Activated CD8-positive, alpha-beta memory T cell treated with anti-CD3 and anti-CD28 coated beads for 36 hours (primary cell): ENCODE results near the gene PRUNE1. TPM values are rescaled to one million over a fixed set of nuclear protein-coding genes. Genes with fewer than 3 reads are reported as not detected.

ENCODE experiments used
- CTCF ChIA-PET: fragments of 350-600 bp; sonication (Branson Sonifier 250); formaldehyde crosslinking; loops from one replicate; lab custom pipeline; 2021; ENCODE audit warnings: antibody characterized with exemption; lab: Charles Lee
- POLR2A ChIA-PET: fragments of 350-600 bp; sonication (Branson Sonifier 250); formaldehyde crosslinking; loops from one replicate; lab custom pipeline; 2021; ENCODE audit warnings: antibody characterized with exemption; lab: Charles Lee
- total RNA-seq, 2 experiments: library from RNA; stranded (reverse); gene quantifications; one replicate each; pipeline ENCODE4 v1.2.3, GENCODE V29; 2021

The PRUNE1 gene
- total RNA-seq, 2 experiments from 2014 or later, result 14.5 to 14.9 TPM

GRCh38 chr1:151024540-151025146 lies 16.4 kb downstream of the PRUNE1 start:
- POLR2A ChIA-PET, result no interaction called here
- CTCF ChIA-PET, result interaction anchor here (0.7 to 1.9 kb wide), 16 partner anchors 10 to 140 kb away, joined by 3 to 12 read pairs (median 4); partner anchors contain the start of genes C1orf56, CDC42SE1, GABPB2 and MINDY1

GRCh38 chr1:151026460-151026859 lies 18.2 kb downstream of the PRUNE1 start:
- POLR2A ChIA-PET, result no interaction called here

DNA sequence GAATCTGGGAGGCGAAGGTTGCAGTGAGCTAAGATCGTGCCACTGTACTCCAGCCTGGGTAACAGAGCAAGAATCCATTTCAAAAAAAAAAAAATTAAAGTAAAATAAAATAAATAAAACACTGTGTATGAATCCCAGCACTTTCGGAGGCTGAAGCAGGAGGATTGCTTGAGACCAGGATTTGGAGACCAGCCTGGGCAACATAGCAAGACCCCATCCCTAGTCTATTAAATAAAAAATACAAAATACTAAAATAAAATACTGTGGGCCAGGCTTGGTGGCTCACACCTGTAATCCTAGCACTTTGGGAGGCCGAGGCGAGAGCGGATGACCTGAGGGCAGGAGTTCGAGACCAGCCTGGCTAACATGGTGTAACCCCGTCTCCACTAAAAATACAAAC lies 23.9 kb downstream of the PRUNE1 start:
- ChIA-PET CTCF (no interaction called here), POLR2A (no interaction called here)

More at GRCh38 chr1:151026460-151026859, 18.2 kb downstream of the PRUNE1 start:
- CTCF ChIA-PET, result no interaction called here

DNA sequence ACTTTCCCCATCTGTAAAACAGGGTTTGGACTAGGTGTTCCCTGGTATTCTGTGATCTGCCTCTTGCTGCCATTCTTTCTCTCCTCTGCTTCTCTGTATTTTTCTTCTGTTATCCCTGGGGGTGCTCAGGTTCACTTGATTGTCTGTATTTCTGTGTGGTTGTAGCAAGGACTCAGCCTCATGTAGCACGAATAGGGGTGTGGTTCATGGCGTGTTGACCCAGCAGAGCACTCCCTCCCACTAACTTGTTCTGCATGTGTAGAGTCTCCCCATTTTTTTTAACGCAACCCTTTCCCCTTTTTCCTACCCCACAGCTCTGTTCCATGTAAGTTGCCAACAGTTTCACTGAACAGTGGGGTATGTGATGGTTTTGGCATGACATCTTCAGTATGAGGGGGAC lies 26.9 kb downstream of the PRUNE1 start:
- POLR2A ChIA-PET, result no interaction called here
- CTCF ChIA-PET, result interaction anchor here (1.3 kb wide), 1 partner anchor 10 kb away, joined by 4 read pairs; no protein-coding TSS in a partner anchor

GRCh38 chr1:151036356-151036755 lies 28.1 kb downstream of the PRUNE1 start, which contains the start of gene BNIPL:
Gene BNIPL (plus strand): TSS chr1:151036586. CDS start chr1:151036726, 140 bp downstream.
- POLR2A ChIA-PET, result no interaction called here
- CTCF ChIA-PET, result interaction anchor here (1.2 kb wide), 1 partner anchor 12 kb away, joined by 3 read pairs; no protein-coding TSS in a partner anchor

DNA sequence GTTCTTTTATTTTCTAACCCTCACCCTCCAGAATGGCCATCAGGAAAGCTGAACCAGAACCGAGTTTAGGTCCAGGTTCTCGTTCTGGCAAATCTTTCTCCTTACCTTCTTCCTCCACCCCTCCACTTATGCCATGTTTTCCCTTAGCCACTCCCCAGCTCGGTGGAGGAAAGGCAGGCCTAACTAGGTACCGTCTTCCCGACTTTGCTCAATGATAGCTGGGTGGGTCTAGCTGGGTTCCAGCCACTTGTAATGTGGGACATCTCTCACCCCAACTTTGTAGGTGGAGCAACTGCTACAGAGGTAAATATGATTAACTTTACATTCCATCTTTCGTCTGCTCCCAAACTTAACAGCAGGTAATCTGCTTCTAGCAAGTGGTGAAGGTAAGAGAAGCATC lies 28.8 kb downstream of the PRUNE1 start:
- CTCF ChIA-PET, result interaction anchor here (1.2 kb wide), 1 partner anchor 11 kb away, joined by 3 read pairs; no protein-coding TSS in a partner anchor
- POLR2A ChIA-PET, result no interaction called here

DNA sequence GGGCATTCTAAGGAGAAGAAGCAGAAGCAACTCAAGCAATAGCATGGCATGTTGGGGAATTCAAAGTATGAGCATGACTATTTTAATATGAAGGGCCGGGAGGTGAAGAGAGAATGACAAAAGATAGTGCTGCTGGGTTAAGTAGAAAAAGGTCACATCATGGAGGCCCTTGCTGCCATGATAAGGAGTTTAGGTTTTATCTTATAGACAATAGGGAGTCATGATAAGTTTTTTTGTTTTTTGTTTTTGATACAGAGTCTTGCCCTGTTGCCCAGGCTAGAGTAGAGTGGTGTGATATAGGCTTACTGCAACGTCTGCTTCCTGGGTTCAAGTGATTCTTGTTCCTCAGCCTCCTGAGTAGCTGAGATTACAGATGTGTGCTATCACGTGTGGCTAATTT lies 31.3 kb downstream of the PRUNE1 start:
- ChIA-PET CTCF (no interaction called here), POLR2A (no interaction called here)

DNA sequence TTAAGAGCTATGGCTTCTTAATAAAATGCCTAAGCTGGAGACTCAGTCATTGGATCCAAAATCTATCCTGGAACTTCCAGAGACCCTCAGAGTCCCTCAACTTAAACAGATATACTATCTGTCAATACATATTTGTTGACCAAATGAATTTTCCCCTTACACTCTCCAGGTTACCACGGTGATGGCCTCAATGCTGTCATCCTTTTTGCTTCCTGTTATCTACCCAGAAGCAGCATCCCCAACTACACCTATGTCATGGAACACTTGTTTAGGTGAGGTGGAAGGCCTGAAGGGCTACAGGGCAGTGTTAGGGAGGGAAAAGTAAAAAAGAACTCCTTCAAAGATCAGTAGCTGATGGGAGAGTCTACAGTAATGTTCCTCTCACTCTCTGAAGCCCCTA lies 34.9 kb downstream of the PRUNE1 start:
- ChIA-PET POLR2A (no interaction called here), CTCF (interaction anchor here (1.4 to 2.6 kb wide), 3 partner anchors 16 to 18 kb away, joined by 4 to 11 read pairs (median 7); partner anchors contain the start of gene CDC42SE1)

- ChIA-PET CTCF (interaction anchor here (0.8 to 1.5 kb wide), 7 partner anchors 10 to 68 kb away, joined by 3 to 7 read pairs (median 3); partner anchors contain the start of gene GABPB2), POLR2A (interaction anchor here (1.0 to 3.0 kb wide), 3 partner anchors 9 to 41 kb away, joined by 3 to 22 read pairs (median 3); partner anchors contain the start of genes CDC42SE1, MINDY1 and MLLT11)
Observed at GRCh38 chr1:151047591-151047924, 39.3 kb downstream of the PRUNE1 start, which contains the start of gene C1orf56. Gene C1orf56 (plus strand): TSS chr1:151047751. CDS start chr1:151047848, 97 bp downstream.

DNA sequence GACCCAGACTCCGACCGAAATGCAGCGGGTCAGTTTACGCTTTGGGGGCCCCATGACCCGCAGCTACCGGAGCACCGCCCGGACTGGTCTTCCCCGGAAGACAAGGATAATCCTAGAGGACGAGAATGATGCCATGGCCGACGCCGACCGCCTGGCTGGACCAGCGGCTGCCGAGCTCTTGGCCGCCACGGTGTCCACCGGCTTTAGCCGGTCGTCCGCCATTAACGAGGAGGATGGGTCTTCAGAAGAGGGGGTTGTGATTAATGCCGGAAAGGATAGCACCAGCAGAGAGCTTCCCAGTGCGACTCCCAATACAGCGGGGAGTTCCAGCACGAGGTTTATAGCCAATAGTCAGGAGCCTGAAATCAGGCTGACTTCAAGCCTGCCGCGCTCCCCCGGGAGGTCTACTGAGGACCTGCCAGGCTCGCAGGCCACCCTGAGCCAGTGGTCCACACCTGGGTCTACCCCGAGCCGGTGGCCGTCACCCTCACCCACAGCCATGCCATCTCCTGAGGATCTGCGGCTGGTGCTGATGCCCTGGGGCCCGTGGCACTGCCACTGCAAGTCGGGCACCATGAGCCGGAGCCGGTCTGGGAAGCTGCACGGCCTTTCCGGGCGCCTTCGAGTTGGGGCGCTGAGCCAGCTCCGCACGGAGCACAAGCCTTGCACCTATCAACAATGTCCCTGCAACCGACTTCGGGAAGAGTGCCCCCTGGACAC lies 39.8 kb downstream of the PRUNE1 start:
- ChIA-PET CTCF (interaction anchor here (0.6 to 1.5 kb wide), 9 partner anchors 10 to 120 kb away, joined by 3 to 7 read pairs (median 3); partner anchors contain the start of genes BNIPL and GABPB2), POLR2A (interaction anchor here (1.0 to 3.0 kb wide), 3 partner anchors 9 to 42 kb away, joined by 3 to 22 read pairs (median 3); partner anchors contain the start of genes CDC42SE1, MINDY1 and MLLT11)

- ChIA-PET POLR2A (interaction anchor here (0.7 to 3.0 kb wide), 3 partner anchors 8 to 37 kb away, joined by 3 to 22 read pairs (median 4); partner anchors contain the start of genes CDC42SE1 and MLLT11), CTCF (interaction anchor here (1.0 to 1.5 kb wide), 5 partner anchors 9 to 24 kb away, joined by 3 to 7 read pairs (median 4); partner anchors contain the start of genes BNIPL and GABPB2)
Observed at GRCh38 chr1:151048645-151049032, 40.4 kb downstream of the PRUNE1 start.

DNA sequence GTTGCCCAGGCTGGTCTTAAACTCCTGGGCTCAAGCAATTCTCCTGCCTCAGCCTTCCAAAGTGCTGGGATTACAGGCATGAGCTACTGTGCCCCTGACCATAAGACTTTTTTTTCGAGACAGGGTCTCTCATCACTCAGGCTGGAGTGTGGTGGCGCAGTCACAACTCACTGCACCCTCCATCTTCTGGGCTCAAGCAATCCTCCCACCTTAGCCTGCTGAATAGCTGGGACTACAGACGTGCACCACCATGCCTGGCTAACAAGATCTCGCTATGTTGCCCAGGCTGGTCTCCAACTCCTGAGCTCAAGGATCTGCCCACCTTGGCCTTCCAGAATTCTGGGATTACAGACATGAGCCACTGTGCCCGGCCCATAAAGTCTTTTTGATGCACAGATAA lies 41.2 kb downstream of the PRUNE1 start:
- ChIA-PET POLR2A (interaction anchor here (0.9 kb wide), 1 partner anchor 8 kb away, joined by 3 read pairs; no protein-coding TSS in a partner anchor), CTCF (interaction anchor here (1.0 kb wide), 1 partner anchor 25 kb away, joined by 5 read pairs; no protein-coding TSS in a partner anchor)

DNA sequence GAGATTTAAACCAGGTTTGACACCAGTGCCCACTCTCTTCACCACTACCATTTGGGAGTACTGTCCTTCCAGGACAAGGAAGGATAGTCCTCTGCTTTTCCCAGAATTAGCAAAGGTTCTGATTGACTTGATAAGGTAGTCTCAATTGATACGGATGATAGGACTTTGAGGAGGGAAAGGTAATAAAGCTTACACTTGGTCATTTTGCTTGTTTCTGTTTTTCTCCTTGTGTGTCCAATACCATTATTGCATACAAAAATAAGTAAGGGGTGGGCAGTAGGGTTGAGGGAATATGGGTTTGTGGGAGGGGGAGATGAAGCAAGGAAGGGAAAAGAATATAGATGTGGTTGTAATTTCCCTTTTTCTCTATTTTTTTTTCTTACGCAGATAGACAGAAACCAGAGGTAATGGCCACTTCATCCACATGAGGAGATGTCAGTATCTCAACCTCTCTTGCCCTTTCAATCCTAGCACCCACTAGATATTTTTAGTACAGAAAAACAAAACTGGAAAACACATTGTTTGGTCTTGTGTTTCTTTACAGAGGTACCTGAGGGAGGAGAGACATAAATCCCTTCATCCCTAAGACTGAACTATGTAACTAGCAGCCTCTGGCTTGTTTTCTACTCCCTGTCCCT lies 41.9 kb downstream of the PRUNE1 start:
- ChIA-PET POLR2A (no interaction called here), CTCF (interaction anchor here (1.0 kb wide), 1 partner anchor 26 kb away, joined by 5 read pairs; no protein-coding TSS in a partner anchor)

DNA sequence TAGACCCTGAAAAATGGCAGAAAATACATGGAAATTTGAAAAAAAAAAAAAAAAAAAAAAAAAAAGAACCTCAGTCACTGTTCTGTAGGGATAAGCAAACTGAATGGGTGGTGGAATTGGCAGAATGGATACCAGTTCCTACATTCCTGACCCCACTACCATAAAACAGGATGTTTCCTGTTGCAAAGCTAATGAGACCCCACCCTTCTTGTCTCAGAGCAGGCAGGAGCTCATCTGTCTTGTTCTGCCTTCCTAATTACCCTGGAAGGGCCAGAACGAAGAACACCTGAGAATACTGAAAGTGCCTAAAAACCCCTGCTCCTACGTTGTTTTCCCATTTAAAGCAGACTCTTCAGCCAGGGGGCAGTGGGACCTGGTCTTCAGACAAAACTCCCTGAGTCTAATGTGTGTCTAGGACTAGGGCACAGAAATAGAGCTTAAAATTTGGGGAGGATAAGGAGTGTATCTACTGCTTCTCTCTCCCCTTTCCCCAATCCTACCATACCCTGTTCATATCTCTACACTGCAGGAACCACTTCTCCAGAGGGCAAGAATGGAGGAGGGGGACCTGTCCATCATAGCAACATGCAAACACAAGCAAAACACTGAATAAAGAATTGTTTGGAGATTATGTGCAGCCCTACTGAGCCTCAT lies 43.2 kb downstream of the PRUNE1 start:
- POLR2A ChIA-PET, result interaction anchor here (0.6 kb wide), 1 partner anchor 100 kb away, joined by 5 read pairs; no protein-coding TSS in a partner anchor

DNA sequence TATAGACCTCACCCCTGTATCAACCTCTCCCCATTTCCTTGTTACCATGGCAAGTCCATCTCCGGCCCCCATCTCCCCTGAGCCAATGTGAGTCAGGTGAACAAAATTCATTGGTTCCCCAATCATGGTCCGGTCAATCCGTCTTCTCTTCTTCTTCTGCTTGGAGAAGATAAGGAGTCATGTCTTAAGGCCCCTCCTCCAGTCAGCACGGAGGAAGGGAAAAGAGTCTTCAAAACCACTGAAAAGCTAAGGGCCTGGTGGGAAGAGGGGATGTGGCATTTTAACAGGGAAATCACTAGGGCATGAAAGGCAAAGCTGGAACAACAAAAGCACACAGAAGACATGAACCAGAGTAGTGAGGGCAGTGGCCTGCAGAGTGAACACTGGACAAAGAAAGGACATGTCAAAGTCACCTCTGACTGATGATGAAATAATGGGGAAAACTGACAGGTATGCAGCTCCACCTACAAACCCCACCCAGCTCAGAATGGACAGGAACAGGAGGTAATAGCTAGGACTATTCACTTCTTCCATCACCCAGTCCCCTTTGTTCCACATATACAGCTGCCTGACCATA lies 46.8 kb downstream of the PRUNE1 start:
- CTCF ChIA-PET, result interaction anchor here (0.9 kb wide), 1 partner anchor 75 kb away, joined by 3 read pairs; no protein-coding TSS in a partner anchor
- POLR2A ChIA-PET, result interaction anchor here (1.6 kb wide), 1 partner anchor 15 kb away, joined by 7 read pairs; the partner anchor contains the start of gene GABPB2

More for the DNA sequence above, 43.2 kb downstream of the PRUNE1 start:
- CTCF ChIA-PET, result interaction anchor here (0.7 kb wide), 1 partner anchor 48 kb away, joined by 3 read pairs; no protein-coding TSS in a partner anchor

DNA sequence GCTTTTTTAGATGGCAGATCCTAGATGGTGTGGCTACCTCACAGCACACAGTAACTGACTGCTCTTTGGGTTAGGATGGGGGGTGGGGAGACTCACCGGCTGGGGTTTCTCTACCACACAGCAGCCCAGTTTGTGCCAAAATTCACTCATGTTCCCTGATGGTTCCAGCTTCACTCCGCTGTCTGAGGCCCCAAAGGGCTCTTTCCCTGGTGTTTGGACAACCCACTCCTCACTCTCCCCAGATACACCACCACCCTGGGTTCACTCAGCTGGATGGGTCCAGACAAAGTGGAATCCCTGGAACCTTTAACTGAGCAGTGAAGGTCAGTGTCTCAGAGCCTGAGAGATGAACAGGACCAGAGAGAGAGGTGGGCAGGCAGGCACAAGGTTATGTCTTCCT lies 47.3 kb downstream of the PRUNE1 start:
- ChIA-PET POLR2A (interaction anchor here (1.6 kb wide), 1 partner anchor 14 kb away, joined by 7 read pairs; the partner anchor contains the start of gene GABPB2), CTCF (interaction anchor here (0.9 kb wide), 1 partner anchor 76 kb away, joined by 3 read pairs; no protein-coding TSS in a partner anchor)

DNA sequence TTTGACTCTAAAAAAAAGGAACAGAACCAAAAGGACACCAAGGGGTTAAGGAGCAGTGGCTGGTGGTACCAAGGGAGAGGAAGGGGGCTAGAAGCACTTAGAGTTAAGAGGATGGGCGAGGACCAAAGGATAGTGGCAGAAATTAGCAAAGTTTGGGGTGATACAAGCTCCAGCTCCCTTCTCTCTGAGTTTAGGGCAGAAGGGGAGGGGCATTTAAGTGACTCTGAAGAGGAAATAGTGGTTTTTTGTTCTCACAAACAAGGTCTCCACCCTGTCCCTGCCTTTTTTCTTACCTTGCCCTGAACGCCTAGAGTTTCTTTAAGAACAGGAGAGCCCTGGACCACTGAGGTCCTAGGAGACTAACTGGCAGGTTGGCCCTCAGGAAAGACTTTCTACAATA lies 47.9 kb downstream of the PRUNE1 start:
- CTCF ChIA-PET, result interaction anchor here (4.5 kb wide), 1 partner anchor 15 kb away, joined by 16 read pairs; the partner anchor contains the start of gene GABPB2
- POLR2A ChIA-PET, result interaction anchor here (1.4 to 1.6 kb wide), 2 partner anchors 8 to 14 kb away, joined by 3 to 7 read pairs; partner anchors contain the start of genes C1orf56 and GABPB2
